IgD-negative memory B cell (primary cell): ENCODE data around the gene CNTN5. TPM values are rescaled to one million over a fixed set of nuclear protein-coding genes. Genes with fewer than 3 reads are reported as not detected.
A peak's percentile ranks its signal among the peaks of the same experiment; 100 is the strongest.

Experiments
- H3K27ac Mint-ChIP-seq, 3 donors: one replicate each; pipeline ENCODE4 v1.8.0; 2020 to 2022; ENCODE audit warnings: mild to moderate bottlenecking in 3 of 3, mixed read lengths in 3 of 3, moderate library complexity in 1 of 3
- H3K27me3 Mint-ChIP-seq: one replicate; pipeline ENCODE4 v1.8.0; 2021; ENCODE audit warnings: mixed read lengths
- H3K36me3 Mint-ChIP-seq: one replicate; pipeline ENCODE4 v1.8.0; 2020; ENCODE audit warnings: mild to moderate bottlenecking, mixed read lengths
- H3K4me1 Mint-ChIP-seq, 3 donors: one replicate each; pipeline ENCODE4 v1.8.0; 2020 to 2022; ENCODE audit warnings: mixed read lengths in 3 of 3, mild to moderate bottlenecking in 1 of 3
- H3K4me3 Mint-ChIP-seq, 4 donors: one replicate each; pipeline ENCODE4 v1.8.0; 2020 to 2022; ENCODE audit warnings: mild to moderate bottlenecking in 4 of 4, mixed read lengths in 4 of 4, moderate library complexity in 3 of 4
- H3K9me3 Mint-ChIP-seq, 3 donors: one replicate each; pipeline ENCODE4 v1.8.0; 2020 to 2021; ENCODE audit warnings: mixed read lengths in 3 of 3, mild to moderate bottlenecking in 1 of 3
- polyA plus RNA-seq: library from polyadenylated mRNA; unstranded; fragments of 300-500 nt; fragmentation: Illumina TruSeq; gene quantifications from one replicate; pipeline ENCODE4 v1.2.3, GENCODE V29; 2021

CNTN5 gene
- polyA plus RNA-seq, 1 donor from 2014 or later, result not detected

DNA sequence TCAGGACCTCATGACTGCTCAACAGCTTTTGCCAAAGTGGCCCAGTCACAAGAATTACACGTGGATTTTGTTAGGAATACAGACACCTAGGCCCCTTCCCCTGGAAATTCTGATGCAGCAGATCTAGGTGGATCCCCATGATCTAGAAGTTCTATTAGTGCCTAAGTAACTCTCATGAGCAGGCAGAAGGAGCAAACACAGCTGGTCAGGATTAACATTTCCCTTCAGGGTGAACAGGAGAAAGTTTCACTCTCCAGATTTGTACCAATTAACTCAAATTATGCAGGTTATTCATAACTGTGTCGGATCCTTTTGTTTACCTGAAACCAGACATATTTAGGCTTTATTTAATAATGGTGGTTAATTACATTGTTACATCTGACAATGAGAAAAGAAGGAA is 1072.9 kb downstream of the CNTN5 start:
- H3K27ac Mint-ChIP-seq, result no peak overlapping the region
- no peaks in the 10 kb centered on the region for H3K27me3 Mint-ChIP-seq
- no peaks in the 10 kb centered on the region for H3K36me3 Mint-ChIP-seq
- H3K9me3 Mint-ChIP-seq, result peaks cover 3 to 11% (median 7%) of the 10 kb centered on the region in 3 donors
- no peaks in the 10 kb centered on the region for H3K4me1 Mint-ChIP-seq
- H3K4me3 Mint-ChIP-seq, result no peak overlapping the region

DNA sequence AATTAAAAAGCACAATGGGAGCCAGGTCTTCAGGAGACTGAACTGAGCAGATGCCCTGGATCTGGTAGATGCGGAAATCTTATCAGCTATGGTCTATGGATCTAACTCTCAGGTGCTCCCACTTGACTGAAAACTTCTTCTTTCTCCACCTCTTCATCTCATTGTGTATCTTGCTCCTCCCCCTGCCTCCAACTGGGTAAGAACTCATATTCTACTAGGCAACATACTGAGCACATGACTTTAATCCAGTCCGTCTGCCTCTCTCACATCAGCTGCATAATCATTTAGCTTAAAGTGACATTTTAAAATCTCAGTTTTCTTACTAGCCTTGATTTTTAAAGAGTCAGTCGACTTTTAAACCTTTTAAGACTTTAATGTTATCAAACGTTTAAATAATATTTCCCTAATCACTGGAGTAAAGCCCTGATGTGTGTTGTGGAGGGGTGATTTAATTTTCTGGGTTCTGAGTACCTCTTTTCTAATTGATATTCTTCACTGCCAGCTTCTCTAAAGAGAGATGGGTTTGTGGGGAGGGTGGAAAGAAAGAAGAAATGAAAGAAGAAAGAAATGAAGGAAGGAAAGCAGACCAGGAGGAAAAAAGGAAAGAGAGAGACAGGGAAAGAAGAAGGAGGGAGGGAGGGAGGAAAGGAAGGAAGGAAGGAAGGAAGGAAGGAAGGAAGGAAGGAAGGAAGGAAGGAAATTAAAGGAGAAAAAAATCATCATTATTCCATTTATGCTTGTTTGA is 1073.5 kb downstream of the CNTN5 start:
- no peak overlapping the region for H3K4me3 Mint-ChIP-seq
- H3K4me1 Mint-ChIP-seq, result no peaks in the 10 kb centered on the region
- no peaks in the 10 kb centered on the region for H3K27me3 Mint-ChIP-seq
- no peak overlapping the region for H3K27ac Mint-ChIP-seq
- H3K36me3 Mint-ChIP-seq, result no peaks in the 10 kb centered on the region
- peaks cover 3 to 11% (median 7%) of the 10 kb centered on the region in 3 donors for H3K9me3 Mint-ChIP-seq

DNA sequence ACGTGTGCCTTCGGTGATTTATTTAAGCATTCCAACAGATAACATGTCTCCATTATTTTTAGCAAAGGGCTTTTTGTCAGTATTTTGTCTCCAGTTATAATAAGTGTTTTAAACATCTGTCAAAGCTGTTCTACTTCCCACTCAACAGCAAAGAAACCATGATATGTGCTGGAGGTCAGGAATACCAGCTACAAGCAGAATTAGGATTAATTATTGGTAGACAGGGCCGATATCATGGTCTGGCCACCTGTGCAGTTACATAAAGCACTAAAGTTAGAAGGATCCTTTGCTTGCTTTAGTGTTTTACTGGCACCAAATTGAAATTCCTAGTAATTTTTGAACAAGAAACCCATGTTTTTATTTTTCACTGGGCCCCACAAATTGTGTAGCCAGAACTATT is 1075.1 kb downstream of the CNTN5 start:
- Mint-ChIP-seq H3K36me3 (no peaks in the 10 kb centered on the region), H3K9me3 (peaks cover 3 to 15% (median 7%) of the 10 kb centered on the region in 3 donors), H3K27me3 (no peaks in the 10 kb centered on the region), H3K27ac (no peak overlapping the region), H3K4me1 (no peaks in the 10 kb centered on the region), H3K4me3 (no peak overlapping the region)

DNA sequence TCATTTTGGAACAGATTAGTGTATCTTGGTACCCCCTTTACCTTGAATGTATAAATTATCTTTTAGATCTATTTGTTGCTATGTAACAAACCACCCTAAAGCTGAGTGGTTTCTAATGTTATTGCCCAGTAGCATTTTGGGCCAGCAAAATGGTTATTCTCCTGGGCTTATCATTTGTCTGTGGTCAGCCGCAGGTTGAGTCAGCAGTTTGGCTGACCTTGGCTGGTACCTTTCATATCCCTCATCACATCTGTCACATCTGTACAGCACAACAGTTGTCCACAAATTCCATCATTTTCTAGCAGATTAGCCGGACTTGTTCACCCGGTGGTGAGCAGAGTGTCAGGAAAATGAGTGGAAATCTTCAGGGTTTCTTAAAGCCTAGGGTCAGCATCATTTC is 1077.8 kb downstream of the CNTN5 start:
- H3K27me3 Mint-ChIP-seq, result no peaks in the 10 kb centered on the region
- peaks cover 4 to 12% (median 10%) of the 10 kb centered on the region in 3 donors for H3K9me3 Mint-ChIP-seq
- H3K4me3 Mint-ChIP-seq, result no peak overlapping the region
- no peaks in the 10 kb centered on the region for H3K36me3 Mint-ChIP-seq
- no peaks in the 10 kb centered on the region for H3K4me1 Mint-ChIP-seq
- H3K27ac Mint-ChIP-seq, result no peak overlapping the region

DNA sequence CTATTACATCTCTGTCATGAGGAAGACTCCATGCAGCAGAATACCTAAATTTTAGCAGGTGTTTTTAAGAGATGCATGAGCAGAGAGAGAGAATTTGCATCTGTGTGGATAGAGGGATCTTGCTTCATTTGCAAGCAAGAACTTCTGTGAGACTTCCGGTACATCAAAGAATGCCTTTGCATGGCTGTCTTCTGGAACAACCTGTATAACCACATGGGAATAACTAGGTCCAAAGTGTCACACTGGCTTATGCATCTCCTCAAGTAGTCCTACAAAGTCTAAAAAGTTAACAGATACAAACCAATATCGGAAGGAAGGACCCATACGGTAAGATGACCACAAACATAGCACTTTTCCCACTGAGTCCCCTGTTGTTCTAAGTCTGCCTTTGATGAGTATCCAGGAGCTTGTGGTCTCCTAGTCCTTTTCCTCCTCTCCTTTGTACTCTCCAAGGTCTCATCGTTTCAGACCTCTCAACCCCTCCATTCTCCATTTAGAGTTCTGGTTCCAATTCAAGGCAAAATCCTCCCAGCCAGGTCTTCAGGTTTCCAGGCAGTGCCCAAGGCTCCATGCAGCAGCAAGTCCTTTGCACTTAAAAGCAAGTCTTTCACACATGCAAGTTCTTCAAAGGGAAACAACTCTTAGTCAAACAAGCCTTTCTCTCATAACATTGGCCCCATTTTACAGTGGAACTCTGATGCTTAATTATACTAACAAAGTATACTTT is 1084.7 kb downstream of the CNTN5 start:
- Mint-ChIP-seq H3K27ac (peak overlapping the region in 1 of 3 donors; percentile 83), H3K36me3 (no peaks in the 10 kb centered on the region), H3K27me3 (no peaks in the 10 kb centered on the region), H3K4me3 (no peak overlapping the region), H3K9me3 (peaks cover 0 to 3% (median 3%) of the 10 kb centered on the region in 3 donors), H3K4me1 (peaks cover 0 to 2% (median 0%) of the 10 kb centered on the region in 3 donors)

DNA sequence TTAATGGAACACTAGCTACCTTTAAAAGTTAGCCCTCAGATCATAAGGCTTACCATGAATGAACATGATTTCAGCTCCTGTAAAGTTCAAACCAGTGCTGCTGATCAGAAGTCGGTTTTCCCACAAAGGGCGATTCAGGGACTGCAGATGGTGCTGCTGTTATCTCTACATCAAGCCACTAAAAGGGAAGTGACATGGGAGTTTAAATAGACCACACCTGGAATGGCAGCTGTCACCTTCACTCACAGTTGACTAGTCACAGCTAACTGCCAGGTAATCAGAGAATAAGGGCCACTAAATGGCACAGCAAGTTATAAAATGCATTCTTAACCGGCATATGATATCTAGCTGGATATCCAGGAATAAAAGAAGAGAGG is 1085.2 kb downstream of the CNTN5 start:
- Mint-ChIP-seq H3K9me3 (peaks cover 0 to 2% (median 2%) of the 10 kb centered on the region in 3 donors), H3K4me1 (peaks cover 0 to 2% (median 0%) of the 10 kb centered on the region in 3 donors), H3K36me3 (no peaks in the 10 kb centered on the region), H3K4me3 (no peak overlapping the region), H3K27me3 (no peaks in the 10 kb centered on the region), H3K27ac (peak overlapping the region in 1 of 3 donors; percentile 83)

DNA sequence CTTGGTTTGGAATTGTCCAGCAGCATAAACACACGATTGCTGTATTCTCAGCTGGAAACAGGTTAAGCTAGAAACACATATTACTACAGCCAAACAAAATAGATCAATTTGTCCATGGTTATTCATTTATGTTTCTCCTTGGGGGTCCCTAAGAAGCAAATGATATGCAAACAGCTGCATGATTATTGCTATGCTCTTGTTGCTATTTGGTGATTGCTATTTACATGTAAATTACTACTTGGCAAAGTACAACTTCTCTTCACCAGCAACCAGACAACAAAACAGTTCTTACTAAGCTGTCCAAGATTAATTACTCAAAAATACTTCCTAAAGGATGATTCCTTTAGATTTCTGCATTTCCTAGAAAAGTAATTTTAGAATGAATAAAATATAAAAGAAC is 1098.4 kb downstream of the CNTN5 start:
- Mint-ChIP-seq H3K4me1 (no peaks in the 10 kb centered on the region), H3K27ac (no peak overlapping the region), H3K36me3 (no peaks in the 10 kb centered on the region), H3K4me3 (no peak overlapping the region), H3K27me3 (peaks cover 2% of the 10 kb centered on the region), H3K9me3 (peaks cover 1 to 9% (median 1%) of the 10 kb centered on the region in 3 donors)

DNA sequence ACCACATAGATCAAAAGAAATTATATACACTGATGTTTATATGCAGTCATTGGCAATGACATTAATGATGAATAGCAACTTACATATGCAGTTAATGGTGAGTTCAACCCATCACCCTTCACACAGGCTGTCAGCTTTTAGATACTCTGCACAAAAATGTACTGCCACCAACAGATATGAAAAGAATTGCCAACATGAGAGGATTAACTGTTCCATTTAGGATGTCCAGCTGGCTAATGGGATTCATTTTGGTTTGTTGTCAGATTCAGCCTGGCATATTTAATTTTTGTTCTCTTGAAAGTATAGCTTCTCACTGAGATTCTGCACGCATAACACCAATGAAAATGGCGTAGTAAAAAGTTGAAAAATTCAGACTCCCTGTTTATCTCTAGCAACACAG is 1112.4 kb downstream of the CNTN5 start:
- Mint-ChIP-seq H3K36me3 (no peaks in the 10 kb centered on the region), H3K4me1 (no peaks in the 10 kb centered on the region), H3K4me3 (no peak overlapping the region), H3K27me3 (no peaks in the 10 kb centered on the region), H3K9me3 (peaks cover 0 to 13% (median 1%) of the 10 kb centered on the region in 3 donors), H3K27ac (no peak overlapping the region)

- Mint-ChIP-seq H3K27me3 (no peaks in the 10 kb centered on the region), H3K4me1 (no peaks in the 10 kb centered on the region), H3K36me3 (no peaks in the 10 kb centered on the region), H3K4me3 (no peak overlapping the region), H3K9me3 (peaks cover 2 to 3% (median 2%) of the 10 kb centered on the region in 3 donors), H3K27ac (no peak overlapping the region)
Observed at GRCh38 chr11:100141201-100141600, 1120.5 kb downstream of the CNTN5 start.

DNA sequence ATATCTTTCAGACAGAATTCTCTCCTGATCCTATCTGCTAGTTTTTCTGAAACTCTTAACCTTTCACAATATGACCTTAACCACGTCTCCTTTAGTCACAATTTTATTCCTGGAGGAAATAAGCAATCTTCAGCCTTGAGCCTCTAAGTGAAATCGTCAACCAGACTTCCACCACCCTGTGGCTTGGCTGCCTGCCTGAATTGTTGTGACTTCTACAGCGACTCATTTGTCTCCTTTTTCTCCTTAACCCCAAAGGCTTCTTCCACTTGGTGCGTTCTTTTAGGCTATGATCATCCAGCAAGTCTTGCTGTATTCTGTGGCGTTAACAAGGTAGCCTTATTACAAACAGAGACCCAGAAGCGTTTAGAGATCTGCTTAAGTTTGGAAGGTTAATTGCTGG is 1131.2 kb downstream of the CNTN5 start:
- H3K4me1 Mint-ChIP-seq, result no peaks in the 10 kb centered on the region
- no peaks in the 10 kb centered on the region for H3K36me3 Mint-ChIP-seq
- peaks cover 0 to 1% (median 0%) of the 10 kb centered on the region in 3 donors for H3K9me3 Mint-ChIP-seq
- H3K27me3 Mint-ChIP-seq, result no peaks in the 10 kb centered on the region
- no peak overlapping the region for H3K27ac Mint-ChIP-seq
- no peak overlapping the region for H3K4me3 Mint-ChIP-seq

GRCh38 chr11:100152766-100153165 is 1132.0 kb downstream of the CNTN5 start:
- H3K27me3 Mint-ChIP-seq, result no peaks in the 10 kb centered on the region

GRCh38 chr11:100163471-100163870 is 1142.7 kb downstream of the CNTN5 start:
- Mint-ChIP-seq H3K9me3 (peaks cover 1 to 9% (median 2%) of the 10 kb centered on the region in 3 donors), H3K4me1 (no peaks in the 10 kb centered on the region), H3K36me3 (no peaks in the 10 kb centered on the region), H3K4me3 (no peak overlapping the region), H3K27ac (no peak overlapping the region), H3K27me3 (no peaks in the 10 kb centered on the region)

More at GRCh38 chr11:100152766-100153165, 1132.0 kb downstream of the CNTN5 start:
- no peaks in the 10 kb centered on the region for H3K4me1 Mint-ChIP-seq
- H3K9me3 Mint-ChIP-seq, result peaks cover 0 to 1% (median 0%) of the 10 kb centered on the region in 3 donors
- H3K36me3 Mint-ChIP-seq, result no peaks in the 10 kb centered on the region
- no peak overlapping the region for H3K4me3 Mint-ChIP-seq
- H3K27ac Mint-ChIP-seq, result no peak overlapping the region

GRCh38 chr11:100174881-100175280 is 1154.1 kb downstream of the CNTN5 start:
- H3K36me3 Mint-ChIP-seq, result no peaks in the 10 kb centered on the region
- H3K9me3 Mint-ChIP-seq, result peaks cover 4 to 11% (median 10%) of the 10 kb centered on the region in 3 donors
- no peaks in the 10 kb centered on the region for H3K4me1 Mint-ChIP-seq
- H3K27ac Mint-ChIP-seq, result no peak overlapping the region
- H3K27me3 Mint-ChIP-seq, result no peaks in the 10 kb centered on the region
- H3K4me3 Mint-ChIP-seq, result no peak overlapping the region

DNA sequence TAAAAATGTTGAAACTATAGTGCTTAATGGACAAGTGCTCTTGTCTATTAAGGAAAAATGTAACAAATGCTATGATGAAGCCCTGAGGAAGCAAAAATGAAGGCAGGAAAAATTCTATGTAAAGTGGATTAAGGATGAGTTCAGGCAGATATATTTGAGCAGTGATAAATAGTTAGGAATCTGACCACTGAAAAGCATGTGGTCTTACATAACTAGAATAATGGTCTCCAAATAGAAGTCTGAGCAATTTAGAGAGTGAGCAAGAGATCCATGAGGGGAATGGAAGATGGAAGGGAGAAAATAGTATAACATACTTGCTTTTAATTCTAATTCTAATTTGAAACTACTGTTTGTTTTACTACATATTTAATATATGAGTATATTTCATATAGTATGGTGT is 1155.7 kb downstream of the CNTN5 start:
- Mint-ChIP-seq H3K4me1 (no peaks in the 10 kb centered on the region), H3K36me3 (no peaks in the 10 kb centered on the region), H3K27me3 (no peaks in the 10 kb centered on the region), H3K4me3 (no peak overlapping the region), H3K27ac (no peak overlapping the region), H3K9me3 (peaks cover 2 to 13% (median 11%) of the 10 kb centered on the region in 3 donors)

- H3K9me3 Mint-ChIP-seq, result peaks cover 2 to 15% (median 11%) of the 10 kb centered on the region in 3 donors
- no peaks in the 10 kb centered on the region for H3K27me3 Mint-ChIP-seq
- no peaks in the 10 kb centered on the region for H3K4me1 Mint-ChIP-seq
- no peak overlapping the region for H3K27ac Mint-ChIP-seq
- no peak overlapping the region for H3K4me3 Mint-ChIP-seq
- H3K36me3 Mint-ChIP-seq, result no peaks in the 10 kb centered on the region
Observed at GRCh38 chr11:100177651-100178050, 1156.9 kb downstream of the CNTN5 start.
